ENCODE measurements around the gene MTUS2. TPM values are rescaled to one million over a fixed set of nuclear protein-coding genes. Genes with fewer than 3 reads are reported as not detected.

The MTUS2 gene
- total and polyA plus RNA-seq, 2 of the 8 experiments (the other 6 are each of a cell fraction or from before 2014, with no cell fraction given), result 0.18 to 0.80 TPM

DNA sequence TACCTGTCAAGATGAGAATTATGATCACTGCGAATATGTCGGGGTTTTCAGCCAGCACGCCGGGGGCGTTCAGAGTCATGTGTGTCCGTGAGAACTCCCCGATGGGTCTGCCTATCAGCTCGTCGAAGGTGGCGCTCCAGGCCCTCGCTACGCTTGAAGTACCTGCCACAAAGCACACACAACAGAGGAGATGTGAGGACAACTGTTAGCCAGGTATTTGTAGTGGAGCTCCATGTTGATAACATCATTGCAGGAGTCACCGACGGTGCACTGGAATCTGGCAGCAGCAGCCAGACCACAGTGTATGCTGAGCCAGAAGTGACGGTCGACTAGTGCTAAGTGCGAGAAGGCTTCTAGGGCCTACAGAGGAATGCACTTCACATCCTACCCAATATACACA lies 712.7 kb downstream of the MTUS2 start:
- ChIA-PET POLR2A (ENCODE audit: partially characterized antibody) (interaction anchor here (1.2 to 1.7 kb wide), 2 partner anchors 10 to 14 kb away, joined by 4 to 6 read pairs; no protein-coding TSS in a partner anchor), CTCF (ENCODE audit: partially characterized antibody) (interaction anchor here (0.9 to 1.1 kb wide), 2 partner anchors 11 to 31 kb away, joined by 3 read pairs; no protein-coding TSS in a partner anchor)
- no peaks in the 10 kb centered on the region for H3K27me3 ChIP-seq (replicated peaks in 1 of 4; ENCODE audit: control insufficient read depth in 3 of 4, extremely low read depth in 1 of 4, insufficient read depth in 3 of 4, low read length in 3 of 4)
- H3K9me3 ChIP-seq (ENCODE audit: insufficient read depth in 2 of 2, low read depth in 1 of 2, low read length in 1 of 2), result no peaks in the 10 kb centered on the region
- no peak overlapping the region for H3K23ac ChIP-seq (ENCODE audit: insufficient read length)
- DNase-seq (ENCODE audit: low read depth in 1 of 2, low spot score in 2 of 2) (no peak), FAIRE-seq (no peak)
- H4K5ac ChIP-seq (ENCODE audit: insufficient read length, low read depth, low read length), result no peak overlapping the region
- WGBS, 2 experiments (ENCODE audit: extremely low coverage in 1 of 2, insufficient coverage in 1 of 2, insufficient read length in 1 of 2, insufficient replicate concordance in 2 of 2, low coverage in 1 of 2, low lambda C conversion rate in 2 of 2, missing lambda C conversion rate in 1 of 2), result 90% methylated on average over 14 of the region's 17 CpGs; no CpG with 5 or more reads in 1 of the 2 experiments
- no peak overlapping the region for H2BK12ac ChIP-seq (ENCODE audit: low read depth, low read length)
- H3K4me2 ChIP-seq (ENCODE audit: insufficient read depth in 1 of 2, low read depth in 2 of 2, low read length in 2 of 2), result no peak overlapping the region
- H3K9ac ChIP-seq (replicated peaks in 1 of 4; ENCODE audit: extremely low read depth in 1 of 4, low read depth in 3 of 4, low read length in 3 of 4), result no peak overlapping the region
- H3K4me3 ChIP-seq (ENCODE audit: extremely low read depth in 1 of 4, insufficient read depth in 2 of 4, low read depth in 3 of 4, low read length in 4 of 4), result no peak overlapping the region
- no peak overlapping the region for H2BK15ac ChIP-seq (ENCODE audit: low read length)
- no peak overlapping the region for H3K18ac ChIP-seq (ENCODE audit: extremely low read depth, low read length)
- H2AK5ac ChIP-seq (ENCODE audit: low read depth, low read length), result no peak overlapping the region
- no peak overlapping the region for H2BK120ac ChIP-seq (replicated peaks; ENCODE audit: low read depth, low read length)
- no peak overlapping the region for H2BK20ac ChIP-seq (ENCODE audit: low read length)
- H3K27ac ChIP-seq (ENCODE audit: low read depth, low read length), result no peak overlapping the region
- H3K23me2 ChIP-seq (ENCODE audit: low read depth, low read length), result no peaks in the 10 kb centered on the region
- H4K91ac ChIP-seq (replicated peaks; ENCODE audit: insufficient read length, low read length), result no peak overlapping the region
- peaks cover 7% of the 10 kb centered on the region; the same call in 1 of the 2 replicates for H3K79me1 ChIP-seq (ENCODE audit: low read depth, low read length)
- H4K8ac ChIP-seq (ENCODE audit: extremely low read depth, insufficient read depth, low read length), result no peak overlapping the region
- H3K79me2 ChIP-seq (ENCODE audit: control insufficient read depth in 1 of 2, insufficient read depth in 2 of 2, low read length in 2 of 2), result peaks cover 0 to 19% of the 10 kb centered on the region in 2 experiments; a peak in 1 of 4 replicates
- H4K20me1 ChIP-seq (replicated peaks in 1 of 2; ENCODE audit: control insufficient read depth in 1 of 2, insufficient read depth in 2 of 2, low read length in 2 of 2), result peaks cover 8 to 12% of the 10 kb centered on the region in 2 experiments
- peaks cover 17 to 83% (median 45%) of the 10 kb centered on the region in 4 experiments for H3K36me3 ChIP-seq (ENCODE audit: control insufficient read depth in 2 of 4, insufficient read depth in 4 of 4, low read length in 3 of 4)
- H3K56ac ChIP-seq (replicated peaks; ENCODE audit: insufficient read length, low read depth, low read length), result no peak overlapping the region
- H2BK5ac ChIP-seq (ENCODE audit: low read depth, low read length), result no peak overlapping the region
- H2AFZ ChIP-seq (ENCODE audit: low read length), result no peak overlapping the region
- H3K14ac ChIP-seq (ENCODE audit: insufficient read length), result no peak overlapping the region
- TF ChIP-seq HDAC2 (IDR thresholded peaks at IDR 0.05; ENCODE audit: borderline replicate concordance in 1 of 2, low read depth in 2 of 2, low read length in 2 of 2) (no peak), TAF7 (optimal IDR thresholded peaks at IDR 0.05; ENCODE audit: borderline replicate concordance, low read depth, low read length) (no peak), CREB1 (IDR thresholded peaks at IDR 0.05) (no peak), SIN3A (conservative IDR thresholded peaks at IDR 0.05 in 1 of 2, IDR thresholded peaks at IDR 0.05 in 1 of 2; ENCODE audit: low read depth in 1 of 2, low read length in 2 of 2) (no peak), EZH2 (IDR thresholded peaks at IDR 0.05; ENCODE audit: low read depth, low read length, severe bottlenecking) (no peak), KDM5A (IDR thresholded peaks at IDR 0.05; ENCODE audit: low read length) (no peak), SRF (IDR thresholded peaks at IDR 0.05; ENCODE audit: low read depth, low read length) (no peak), CTBP2 (IDR thresholded peaks at IDR 0.05; ENCODE audit: borderline replicate concordance, insufficient read depth, insufficient read length, low read length) (no peak), SAP30 (IDR thresholded peaks at IDR 0.05; ENCODE audit: insufficient read depth, insufficient replicate concordance, low read length) (no peak), ZNF274 (IDR thresholded peaks at IDR 0.05; ENCODE audit: borderline replicate concordance, extremely low read depth, low read length) (no peak)
- no peaks in the 10 kb centered on the region for H3K4me1 ChIP-seq (replicated peaks in 1 of 4; ENCODE audit: control insufficient read depth in 3 of 4, insufficient read depth in 4 of 4, low read length in 3 of 4)
- H3K4ac ChIP-seq (replicated peaks; ENCODE audit: insufficient read length, low read depth, low read length), result no peak overlapping the region
